ENCODE measurements around the gene KCNH1. TPM values are rescaled to one million over a fixed set of nuclear protein-coding genes. Genes with fewer than 3 reads are reported as not detected.

KCNH1 gene
- total RNA-seq, 1 experiment from 2014 or later: not detected

DNA sequence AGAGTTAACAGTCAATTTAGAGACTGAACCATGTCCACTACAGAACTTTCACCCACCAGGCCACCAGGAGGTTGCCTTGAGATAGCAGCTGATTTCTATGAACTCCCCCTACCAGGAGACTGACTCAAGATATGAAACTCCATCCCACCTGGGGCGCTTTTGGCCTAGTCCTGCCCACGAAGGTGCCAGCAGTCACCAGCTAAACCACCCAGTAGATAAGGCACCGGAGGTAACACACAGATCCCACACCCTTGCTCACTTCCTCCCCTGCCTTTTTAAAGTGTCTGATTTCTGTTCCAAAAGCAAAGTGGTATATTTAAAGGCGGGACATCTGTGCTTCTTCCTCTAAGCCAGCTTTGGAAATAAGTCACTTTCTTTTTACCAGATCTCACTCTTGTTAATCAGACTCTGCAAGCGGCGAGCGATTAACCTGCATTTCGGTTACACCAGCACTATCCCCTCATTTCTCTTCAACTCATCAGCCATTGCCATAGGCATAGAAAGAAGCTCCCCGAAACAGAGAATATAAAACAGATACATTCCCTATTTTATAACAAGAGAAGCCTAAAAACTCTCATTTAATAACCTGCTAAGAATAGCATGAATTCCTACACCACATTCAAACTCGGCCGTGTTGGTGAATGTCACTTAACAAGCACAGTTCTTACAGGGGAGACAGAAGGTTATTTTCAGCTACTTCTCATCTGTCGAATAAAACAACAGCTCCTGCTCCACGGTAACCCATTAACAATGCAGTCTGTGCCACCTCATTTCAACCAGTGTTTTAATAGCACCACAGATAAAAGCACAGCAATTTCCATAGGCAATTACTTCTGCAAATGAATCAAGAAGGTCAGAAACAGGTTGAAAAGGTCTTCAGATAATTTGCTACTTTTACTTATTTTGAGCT, 318.1 kb downstream of the KCNH1 start:
- DNase-seq (ENCODE audit: low spot score): no peak

DNA sequence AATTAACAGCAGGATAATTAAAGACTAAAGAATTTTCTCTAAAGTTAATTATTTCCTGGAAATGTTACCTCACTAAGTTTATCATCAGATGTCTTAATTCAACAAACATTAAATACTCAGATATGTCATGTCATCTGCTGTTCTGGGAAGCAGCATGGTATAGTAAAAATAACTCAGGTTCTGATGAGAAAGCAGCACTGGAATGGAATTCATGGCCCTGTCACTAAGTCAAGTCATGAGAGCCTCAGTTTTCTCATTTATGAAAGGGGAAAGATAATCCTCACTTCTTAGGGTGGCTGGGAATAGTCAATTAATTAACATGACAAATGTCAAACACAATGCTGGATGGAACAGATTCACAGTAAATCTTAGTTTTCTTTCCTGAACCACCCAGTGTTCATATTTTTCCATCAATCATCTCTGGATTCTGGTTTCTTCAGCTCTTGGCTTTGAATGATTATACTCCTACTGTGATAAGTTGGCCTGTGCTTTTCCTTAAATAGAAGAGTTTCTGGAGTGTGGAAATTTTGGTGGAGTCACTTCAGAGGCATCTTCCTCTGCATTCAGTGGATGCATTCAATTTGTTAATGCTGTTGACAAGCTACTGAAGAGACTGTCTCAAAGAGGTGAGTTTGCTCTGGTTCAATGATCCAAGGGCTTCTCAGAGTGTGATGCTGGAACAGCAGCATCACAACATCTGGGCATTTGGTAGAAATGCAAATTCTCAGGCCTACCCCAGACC, 319.4 kb downstream of the KCNH1 start:
- DNase-seq (ENCODE audit: low spot score): no peak

DNA sequence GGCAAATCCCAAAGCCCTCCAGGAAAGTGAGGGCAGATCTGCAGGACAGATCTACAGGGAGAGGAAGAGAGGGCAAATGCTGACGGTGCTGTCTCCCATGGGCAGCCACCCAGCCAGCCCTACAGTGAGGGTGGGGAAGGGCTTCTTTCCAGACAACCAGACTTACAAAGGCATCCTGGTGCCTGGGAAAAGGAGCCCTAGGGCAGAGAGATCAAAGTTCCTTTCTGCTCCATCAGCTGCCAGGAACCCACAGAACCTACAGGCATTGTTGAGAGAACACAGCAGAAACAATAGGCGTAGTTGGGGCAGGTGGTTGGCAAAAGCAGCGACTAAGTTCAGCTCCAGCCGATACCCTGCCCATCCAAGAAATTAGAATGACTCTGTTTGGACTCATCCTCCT, 332.4 kb downstream of the KCNH1 start:
- no peak for DNase-seq (ENCODE audit: low spot score)

DNA sequence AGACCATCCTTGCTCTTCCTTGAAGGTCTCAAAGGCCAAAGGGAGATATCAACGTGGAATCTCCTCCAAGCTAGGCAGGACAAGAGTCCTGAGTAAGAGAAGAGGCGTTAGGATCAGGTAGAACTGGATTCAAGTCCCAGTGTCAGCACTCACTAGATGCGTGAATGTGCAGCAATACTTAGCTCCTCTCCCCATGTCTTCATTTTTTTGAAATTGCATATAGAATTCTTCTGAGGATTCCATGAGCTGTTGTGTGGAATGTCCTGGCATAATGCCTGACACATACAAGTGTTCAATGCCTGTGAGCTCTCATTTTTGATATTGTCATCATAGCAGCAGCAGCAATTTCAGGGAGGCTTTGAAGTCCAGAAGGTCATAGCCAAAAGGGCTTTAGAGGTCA, 333.2 kb downstream of the KCNH1 start:
- no peak for DNase-seq (ENCODE audit: low spot score)

DNA sequence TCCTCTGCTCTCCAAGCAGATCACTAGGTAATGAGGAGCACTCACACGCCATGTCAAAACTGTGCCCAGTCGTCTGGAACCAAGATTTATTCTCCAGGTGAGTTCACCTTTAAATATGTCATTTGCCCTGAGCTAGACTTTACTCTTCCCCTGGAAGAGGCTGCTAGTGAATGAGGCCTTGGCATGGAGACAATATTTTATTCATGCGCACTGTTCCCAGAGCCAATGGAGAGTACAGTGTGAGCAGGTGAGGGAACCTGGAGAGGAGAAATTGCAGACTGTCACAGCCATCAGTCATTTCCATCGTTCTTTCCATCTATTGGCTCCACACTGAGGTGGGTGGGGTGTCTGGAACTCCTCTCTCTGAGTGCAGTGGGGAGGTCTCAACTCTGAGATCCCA, 333.6 kb downstream of the KCNH1 start:
- DNase-seq (ENCODE audit: low spot score): no peak

DNA sequence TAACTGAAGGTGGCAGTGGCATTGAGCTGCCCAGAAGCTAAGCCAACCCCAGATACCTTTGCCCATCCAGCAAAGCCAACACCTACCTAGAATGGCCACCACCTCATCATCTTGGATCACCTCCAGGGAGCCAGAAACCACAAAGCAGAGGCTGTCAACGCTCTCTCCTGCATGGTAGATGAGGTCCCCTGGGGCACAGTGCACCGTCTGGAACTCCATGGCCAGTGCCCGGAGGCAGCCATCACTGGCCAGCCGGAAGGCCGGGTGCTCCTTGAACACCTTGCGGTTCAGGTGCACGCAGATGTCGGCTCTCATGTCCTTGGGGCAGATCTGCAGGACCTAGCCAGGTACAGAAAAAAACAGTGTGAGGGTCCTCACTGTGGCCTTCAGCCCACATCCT, 336.5 kb downstream of the KCNH1 start:
- DNase-seq (ENCODE audit: low spot score): no peak

DNA sequence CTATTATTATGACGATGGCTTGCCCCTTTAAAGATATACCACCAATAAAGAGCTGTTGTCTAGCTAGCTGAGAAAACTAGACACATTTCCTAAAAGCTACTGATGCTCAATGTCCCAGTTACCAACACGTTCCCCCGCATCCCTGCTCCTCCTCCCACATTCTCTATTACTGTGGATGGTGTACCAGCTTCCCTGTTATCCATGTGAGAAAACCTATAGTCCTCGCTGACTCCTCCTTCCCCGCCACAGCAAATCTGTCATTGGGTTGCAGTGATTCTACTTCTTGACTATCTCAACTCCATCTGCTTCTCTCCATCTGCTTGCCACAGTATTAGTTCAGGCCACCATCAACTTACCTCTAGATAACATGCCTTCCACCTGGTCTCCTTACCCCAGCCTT, 337.5 kb downstream of the KCNH1 start:
- no peak for DNase-seq (ENCODE audit: low spot score)

DNA sequence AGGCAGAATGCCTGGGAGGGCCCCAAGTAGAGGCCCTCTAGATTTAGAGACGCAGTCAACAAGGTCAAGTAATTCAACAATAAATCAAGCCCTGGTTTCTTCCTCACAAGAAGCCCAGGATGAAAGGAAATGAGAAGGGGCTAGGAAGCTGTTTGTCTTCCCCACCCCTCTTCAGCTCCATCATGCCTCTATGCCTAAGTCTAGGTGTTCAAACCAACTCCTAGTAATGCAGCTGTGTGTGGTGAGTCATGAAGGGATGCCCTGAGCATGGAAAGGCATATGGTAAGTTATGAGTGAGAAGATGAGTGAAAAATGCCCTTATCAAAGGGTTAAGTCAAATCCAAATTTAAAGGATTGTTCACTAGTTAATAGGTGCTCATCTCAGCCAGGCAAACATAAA, 339.5 kb downstream of the KCNH1 start:
- DNase-seq (ENCODE audit: low spot score): no peak

DNA sequence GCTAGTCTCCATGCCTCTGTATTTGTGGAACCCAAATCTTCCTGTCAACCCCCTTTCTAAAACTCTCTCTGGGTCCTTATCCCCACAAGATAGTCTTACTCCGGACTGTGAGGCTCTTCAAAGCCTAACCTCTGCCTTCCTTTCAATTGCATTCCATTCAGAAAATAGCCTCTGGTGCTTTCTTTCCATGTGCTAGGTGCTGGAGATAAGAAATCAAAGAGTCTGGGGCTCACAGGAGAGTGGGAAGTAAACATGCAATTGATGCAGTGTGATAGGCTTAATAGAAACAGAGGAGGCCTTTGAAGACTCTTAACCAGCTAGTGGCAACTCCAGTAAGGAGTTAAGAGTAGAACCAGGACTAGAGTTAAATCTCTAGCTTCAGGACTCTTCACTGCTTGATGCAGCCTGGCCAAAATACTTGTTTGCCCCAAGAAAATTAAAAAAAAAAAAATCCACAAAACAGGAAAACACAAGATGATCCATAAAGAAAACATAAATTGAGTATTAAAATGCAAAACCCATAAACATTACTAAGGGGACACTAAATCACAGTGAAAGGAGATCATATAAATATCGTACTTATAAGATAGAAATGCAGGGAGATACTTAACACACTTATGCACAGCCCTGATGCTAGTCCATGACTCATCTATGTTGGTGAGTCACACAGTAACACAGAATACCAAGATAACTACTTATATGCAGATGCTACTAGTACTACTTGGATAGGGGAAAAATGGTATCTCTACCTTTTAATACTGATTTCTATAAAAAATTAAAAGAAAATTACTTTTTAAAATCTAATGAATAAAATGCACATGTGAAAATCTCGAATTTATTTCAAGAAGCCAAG, 341.5 kb downstream of the KCNH1 start:
- no peak for DNase-seq (ENCODE audit: low spot score)

DNA sequence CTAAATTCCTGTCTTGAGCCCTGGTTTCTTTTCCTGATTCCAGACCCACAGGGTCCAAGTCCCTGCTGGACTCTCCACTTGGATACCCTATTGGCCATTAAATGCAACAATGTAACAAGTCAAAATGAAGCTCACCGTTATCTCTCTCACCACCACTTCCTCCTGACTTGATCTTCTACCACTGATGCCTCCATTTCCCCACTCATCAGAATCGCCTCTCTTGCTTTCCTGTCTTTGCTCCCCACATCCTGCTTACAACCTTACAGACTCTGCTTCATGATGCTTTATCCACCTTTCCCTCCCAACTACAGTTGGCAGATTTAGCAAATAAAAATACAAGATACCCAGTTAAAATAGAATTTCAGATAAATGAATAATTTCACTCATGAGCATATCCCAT, 343.8 kb downstream of the KCNH1 start:
- no peak for DNase-seq (ENCODE audit: low spot score)

DNA sequence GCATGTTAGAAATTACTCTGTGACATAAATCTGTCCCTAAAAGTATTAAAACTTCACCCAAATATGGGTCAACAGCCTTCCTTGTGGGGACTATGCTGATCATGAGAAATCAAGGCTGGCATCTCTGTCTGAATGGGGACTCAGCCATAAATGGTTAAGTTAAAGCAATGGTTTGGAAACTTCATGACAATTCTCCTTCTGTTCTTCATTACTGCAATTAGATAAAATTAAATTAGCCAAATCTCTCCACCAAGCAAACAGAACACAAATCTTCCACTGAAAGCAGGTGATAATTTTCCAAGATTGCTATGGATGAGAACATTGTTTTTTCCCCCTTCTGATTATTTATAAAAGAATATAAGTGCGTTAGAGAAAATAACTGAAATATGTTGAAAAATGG, 346.1 kb downstream of the KCNH1 start:
- no peak for DNase-seq (ENCODE audit: low spot score)

DNA sequence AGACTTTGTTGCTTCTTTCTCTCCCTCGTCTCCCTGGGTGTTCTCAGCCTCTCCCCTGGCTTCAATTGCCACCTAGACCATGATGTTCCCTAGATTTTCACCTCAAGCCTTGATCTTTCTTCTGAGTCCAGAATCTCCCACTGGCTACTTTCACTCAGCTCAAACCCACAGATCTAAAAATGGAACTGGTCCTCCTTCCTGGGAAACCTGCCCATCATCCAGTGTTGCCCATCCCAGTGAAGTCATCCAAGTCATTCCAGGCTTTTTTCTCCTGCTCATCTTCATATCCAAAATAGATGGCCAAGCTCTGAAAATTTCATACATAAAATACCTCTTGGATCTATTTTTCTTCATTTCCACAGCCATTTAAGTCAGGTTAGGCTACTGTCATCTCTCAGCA, 347.4 kb downstream of the KCNH1 start:
- DNase-seq (ENCODE audit: low spot score): no peak

DNA sequence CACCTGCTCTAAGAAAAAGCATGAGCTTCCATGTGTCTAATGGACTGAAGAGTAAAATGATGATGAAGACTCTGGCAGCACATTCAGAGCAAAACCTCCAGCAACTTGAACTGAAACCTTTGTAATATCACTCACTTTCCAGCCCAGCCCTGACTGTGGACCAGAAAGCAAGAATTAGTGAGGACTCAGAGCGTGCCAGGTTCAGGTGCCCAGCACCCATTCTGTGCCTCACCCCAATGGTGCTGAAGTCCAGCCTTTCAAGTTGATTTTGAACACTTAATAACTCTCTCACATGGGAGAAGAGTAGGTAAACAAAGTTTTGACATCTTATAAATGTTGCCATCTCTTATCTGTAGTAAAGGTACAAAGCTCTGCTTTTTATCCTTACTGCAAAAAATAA, 350.0 kb downstream of the KCNH1 start:
- no peak for DNase-seq (ENCODE audit: low spot score)

DNA sequence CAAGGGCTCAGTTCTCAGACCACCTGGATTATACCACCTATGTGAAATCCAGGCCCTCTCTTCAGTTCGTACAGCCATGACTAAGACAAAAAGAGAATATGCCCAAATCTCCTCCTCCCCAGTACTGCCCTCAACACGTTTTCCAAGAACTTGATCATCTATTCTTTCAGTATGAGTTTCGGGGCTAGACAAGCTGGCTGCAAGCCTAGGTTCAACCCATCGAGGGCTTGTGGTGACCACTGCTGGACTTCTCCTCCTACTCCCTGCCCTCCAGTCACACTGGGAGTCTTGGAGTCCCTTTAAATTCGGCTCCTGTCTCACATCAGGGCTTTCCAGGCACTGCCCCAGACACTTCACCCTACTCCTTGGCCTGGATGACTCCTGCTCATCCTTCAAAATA, 352.3 kb downstream of the KCNH1 start:
- DNase-seq (ENCODE audit: low spot score): no peak

DNA sequence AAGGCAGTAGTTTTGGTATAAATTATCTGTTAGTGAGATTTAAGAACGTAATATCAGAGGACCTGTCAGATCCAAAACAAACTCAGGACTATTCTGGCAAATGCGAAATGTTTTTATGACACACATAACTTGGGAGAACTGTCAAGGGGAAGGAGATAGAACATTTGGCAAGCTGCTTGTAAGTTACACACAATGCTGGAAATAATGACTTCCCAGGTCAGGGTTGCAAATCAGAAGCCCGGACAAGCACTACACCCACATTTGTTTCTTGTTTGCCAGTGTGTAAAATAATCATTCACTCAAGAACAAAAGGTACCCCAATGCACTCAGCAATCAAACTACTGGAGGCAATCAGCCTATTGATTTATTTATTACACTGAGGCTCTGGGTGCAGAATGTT, 354.7 kb downstream of the KCNH1 start:
- DNase-seq (ENCODE audit: low spot score): no peak

DNA sequence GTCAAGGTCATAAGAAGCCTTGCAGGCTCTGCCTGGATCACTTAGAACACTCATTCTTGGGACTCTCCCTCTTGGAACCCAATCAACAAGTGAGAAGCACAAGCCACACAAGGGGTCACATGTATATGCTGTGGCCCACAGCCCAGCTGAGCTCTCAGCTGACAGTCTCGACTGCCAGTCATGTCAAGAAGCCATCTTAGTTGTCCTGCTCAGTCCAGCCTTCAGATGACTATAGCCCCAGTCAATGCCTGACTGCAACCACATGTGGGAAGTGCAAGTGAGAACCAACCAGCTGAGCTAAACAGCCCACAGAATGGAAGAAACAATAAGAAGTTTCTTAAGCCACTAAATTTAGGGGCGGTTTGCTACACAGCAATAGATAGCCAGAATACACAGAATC, 356.0 kb downstream of the KCNH1 start:
- no peak for DNase-seq (ENCODE audit: low spot score)

DNA sequence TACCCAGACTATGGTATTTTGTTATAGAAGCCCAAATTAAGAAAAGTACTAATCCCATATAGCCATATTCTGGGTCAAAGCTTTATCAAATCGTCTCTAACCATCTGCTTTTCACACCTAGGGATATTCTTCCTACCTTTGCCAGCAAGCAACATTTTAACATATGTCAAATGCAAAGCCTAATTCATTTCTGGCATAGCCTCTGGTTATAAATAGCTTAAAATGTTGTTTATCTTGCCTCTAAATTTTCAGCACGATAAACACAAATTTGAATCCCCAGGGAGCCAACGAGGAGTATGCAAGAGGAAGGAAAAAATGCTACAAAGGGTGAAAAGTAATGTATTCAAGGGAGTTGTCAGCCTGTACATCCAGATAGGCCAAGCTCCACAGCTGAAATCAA, 357.2 kb downstream of the KCNH1 start:
- no peak for DNase-seq (ENCODE audit: low spot score)

DNA sequence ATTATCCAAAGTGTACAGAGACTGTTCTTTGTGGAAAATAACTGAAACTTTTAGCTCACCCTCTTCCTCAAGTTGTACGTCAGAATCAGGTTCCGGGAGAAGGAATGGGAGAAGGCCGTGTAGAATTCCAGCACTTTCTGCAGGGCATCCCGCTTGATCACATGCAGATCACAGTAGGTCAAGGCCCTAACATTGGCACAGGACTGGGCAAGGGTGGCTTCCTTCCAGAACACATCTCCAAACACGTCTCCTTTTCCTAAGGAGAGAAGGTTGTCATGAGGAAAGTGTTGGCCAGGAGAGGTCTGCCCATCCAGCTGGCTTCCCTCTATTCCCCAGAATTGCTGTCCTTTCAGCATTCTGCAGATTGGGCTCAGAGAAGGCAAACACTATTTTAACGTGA, 358.7 kb downstream of the KCNH1 start:
- DNase-seq (ENCODE audit: low spot score): no peak

DNA sequence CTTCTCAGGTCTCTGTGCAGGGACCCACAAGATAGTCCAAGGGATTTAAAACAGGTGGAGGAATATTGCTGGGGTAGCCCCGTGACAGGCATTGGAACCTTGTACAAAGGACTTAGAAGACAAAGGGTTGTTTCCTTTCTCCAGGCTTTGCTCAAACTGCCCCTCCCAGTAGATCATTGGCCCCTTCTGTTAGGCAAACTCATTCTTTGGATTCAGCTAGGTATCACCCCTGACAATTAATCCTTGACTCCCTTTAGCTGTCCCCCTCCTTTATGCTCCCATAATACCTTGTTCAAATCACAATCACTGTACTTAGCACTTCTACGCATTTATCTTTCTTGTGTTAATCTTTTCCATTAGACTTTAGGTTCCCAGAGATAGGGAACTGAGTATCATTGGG, 360.5 kb downstream of the KCNH1 start:
- DNase-seq (ENCODE audit: low spot score): no peak

DNA sequence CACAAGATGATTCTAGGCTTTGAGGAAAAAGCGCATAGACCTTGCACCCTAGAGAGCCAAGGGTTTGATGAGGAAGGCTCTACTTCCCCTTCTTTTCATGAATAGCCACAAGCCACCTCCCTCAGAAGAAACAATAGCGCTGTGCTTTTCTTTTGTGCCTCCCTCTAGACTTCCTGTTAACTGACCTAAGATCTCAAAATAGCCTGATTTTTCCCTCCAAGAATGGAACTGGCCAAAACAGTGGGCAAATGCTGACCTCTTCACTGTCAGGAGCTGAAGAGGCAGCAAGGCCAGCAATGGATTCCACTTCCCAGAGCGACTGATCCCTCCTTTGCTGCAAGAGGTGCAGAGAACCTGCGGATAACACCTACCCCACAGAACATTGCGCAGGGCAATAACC, 362.8 kb downstream of the KCNH1 start:
- DNase-seq (ENCODE audit: low spot score): no peak

DNA sequence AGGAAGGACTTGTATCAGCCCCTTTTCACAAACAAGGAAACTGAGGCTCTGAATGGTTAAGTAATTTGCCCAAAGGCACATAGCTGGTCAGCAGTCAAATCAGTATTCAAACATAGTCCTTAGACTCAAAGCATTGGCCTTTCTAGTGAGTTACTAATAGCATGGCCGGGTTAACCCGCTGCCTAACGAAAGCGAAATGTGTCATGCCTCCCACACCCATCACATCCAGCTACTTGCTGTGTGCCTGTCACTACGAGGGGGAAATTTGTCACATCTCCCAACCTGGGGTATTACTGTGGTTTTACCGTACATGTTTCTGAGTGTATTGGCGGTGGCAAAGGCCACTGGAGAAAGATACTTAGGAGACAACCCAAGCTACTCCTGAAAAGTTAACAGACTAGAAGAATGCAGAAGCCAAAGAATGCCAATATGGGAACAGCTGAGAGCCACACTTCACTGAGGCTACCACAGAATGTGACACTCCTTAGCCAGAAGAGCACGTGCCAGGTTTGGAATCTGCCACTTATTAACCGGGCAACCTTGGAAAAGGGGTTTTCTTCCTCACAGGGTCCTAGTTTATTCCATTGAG, 363.5 kb downstream of the KCNH1 start:
- no peak for DNase-seq (ENCODE audit: low spot score)

DNA sequence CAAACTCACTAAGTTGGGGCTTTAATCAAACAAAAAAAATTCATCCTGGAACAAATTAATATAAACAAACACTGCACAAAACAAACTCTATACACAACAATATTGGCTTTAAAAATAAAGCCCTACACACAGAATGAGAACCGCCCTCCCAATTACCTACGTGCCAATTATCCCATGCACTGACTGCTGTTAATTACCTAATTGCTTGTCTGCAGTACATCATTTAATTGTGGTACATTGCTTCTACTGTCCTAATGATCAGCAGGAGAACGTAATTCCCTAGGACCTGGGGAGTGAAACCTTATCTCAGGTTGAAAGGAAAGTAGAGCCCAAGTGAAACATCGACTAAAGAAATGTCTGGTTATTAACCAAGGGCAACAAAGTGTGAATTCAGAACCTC, 364.5 kb downstream of the KCNH1 start:
- DNase-seq (ENCODE audit: low spot score): no peak

All from HT-29 (cell line).